ENCODE measurements around the gene EFHC1. TPM values are rescaled to one million over a fixed set of nuclear protein-coding genes. Genes with fewer than 3 reads are reported as not detected.

The EFHC1 gene
- total RNA-seq, 1 experiment from 2014 or later, result 12.4 TPM

DNA sequence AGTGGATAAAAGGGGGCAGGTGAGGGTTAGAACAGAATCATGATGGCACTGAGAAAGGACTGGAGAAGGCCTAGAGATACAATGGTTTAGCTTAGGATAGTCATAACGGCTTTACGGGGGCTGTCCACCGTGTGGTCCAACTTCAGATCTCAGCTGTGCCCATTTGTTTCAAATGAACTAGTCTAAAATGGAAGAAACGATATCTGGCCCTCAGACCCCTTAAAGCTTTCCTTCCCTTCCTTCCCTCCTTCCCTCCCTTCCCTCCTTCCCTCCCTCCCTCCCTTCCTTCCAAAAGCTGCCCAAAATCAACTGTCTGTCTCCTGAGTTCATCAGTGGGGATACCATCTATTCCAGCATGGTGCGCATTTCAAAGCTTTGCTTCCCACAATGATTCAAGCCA is 128.9 kb downstream of the EFHC1 start:
- no peak overlapping the region for H2AFZ ChIP-seq (ENCODE audit: low read depth, low read length, poor library complexity, severe bottlenecking)
- H3K9me3 ChIP-seq (ENCODE audit: control insufficient read depth in 1 of 2, insufficient read depth in 1 of 2, low read depth in 1 of 2, low read length in 2 of 2), result no peaks in the 10 kb centered on the region
- CTCF ChIA-PET, result no interaction called here
- peaks cover 41% of the 10 kb centered on the region for H3K79me2 ChIP-seq (ENCODE audit: insufficient read depth, low read length)
- H3K27me3 ChIP-seq (ENCODE audit: insufficient read depth, low read length), result no peaks in the 10 kb centered on the region
- BruUV-seq (replicated peaks), result no TSS peak
- no peak overlapping the region for H3K9ac ChIP-seq (ENCODE audit: low read length)
- no peaks in the 10 kb centered on the region for H3K36me3 ChIP-seq (ENCODE audit: control insufficient read depth in 1 of 2, insufficient read depth in 2 of 2, low read length in 2 of 2)
- no peak overlapping the region for H3K27ac ChIP-seq (ENCODE audit: low read depth, low read length)
- no peak for DNase-seq (ENCODE audit: low read depth, low spot score)
- ATAC-seq, result no peak
- peaks cover 16 to 37% of the 10 kb centered on the region in 2 experiments for H3K4me1 ChIP-seq (ENCODE audit: control insufficient read depth in 1 of 2, insufficient read depth in 2 of 2, low read length in 2 of 2)
- TF ChIP-seq ZFX (IDR thresholded peaks at IDR 0.05) (no peak), EGR1 (IDR thresholded peaks at IDR 0.05; ENCODE audit: low read depth) (no peak), SRF (IDR thresholded peaks at IDR 0.05; ENCODE audit: low read depth) (no peak)
- TF ChIP-seq, protein P1, sequence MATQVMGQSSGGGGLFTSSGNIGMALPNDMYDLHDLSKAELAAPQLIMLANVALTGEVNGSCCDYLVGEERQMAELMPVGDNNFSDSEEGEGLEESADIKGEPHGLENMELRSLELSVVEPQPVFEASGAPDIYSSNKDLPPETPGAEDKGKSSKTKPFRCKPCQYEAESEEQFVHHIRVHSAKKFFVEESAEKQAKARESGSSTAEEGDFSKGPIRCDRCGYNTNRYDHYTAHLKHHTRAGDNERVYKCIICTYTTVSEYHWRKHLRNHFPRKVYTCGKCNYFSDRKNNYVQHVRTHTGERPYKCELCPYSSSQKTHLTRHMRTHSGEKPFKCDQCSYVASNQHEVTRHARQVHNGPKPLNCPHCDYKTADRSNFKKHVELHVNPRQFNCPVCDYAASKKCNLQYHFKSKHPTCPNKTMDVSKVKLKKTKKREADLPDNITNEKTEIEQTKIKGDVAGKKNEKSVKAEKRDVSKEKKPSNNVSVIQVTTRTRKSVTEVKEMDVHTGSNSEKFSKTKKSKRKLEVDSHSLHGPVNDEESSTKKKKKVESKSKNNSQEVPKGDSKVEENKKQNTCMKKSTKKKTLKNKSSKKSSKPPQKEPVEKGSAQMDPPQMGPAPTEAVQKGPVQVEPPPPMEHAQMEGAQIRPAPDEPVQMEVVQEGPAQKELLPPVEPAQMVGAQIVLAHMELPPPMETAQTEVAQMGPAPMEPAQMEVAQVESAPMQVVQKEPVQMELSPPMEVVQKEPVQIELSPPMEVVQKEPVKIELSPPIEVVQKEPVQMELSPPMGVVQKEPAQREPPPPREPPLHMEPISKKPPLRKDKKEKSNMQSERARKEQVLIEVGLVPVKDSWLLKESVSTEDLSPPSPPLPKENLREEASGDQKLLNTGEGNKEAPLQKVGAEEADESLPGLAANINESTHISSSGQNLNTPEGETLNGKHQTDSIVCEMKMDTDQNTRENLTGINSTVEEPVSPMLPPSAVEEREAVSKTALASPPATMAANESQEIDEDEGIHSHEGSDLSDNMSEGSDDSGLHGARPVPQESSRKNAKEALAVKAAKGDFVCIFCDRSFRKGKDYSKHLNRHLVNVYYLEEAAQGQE (IDR thresholded peaks at IDR 0.05; ENCODE audit: low read depth), result no peak
- RAD21 ChIA-PET (ENCODE audit: low non-redundant PET in 1 of 2, low total read pairs in 2 of 2, uncharacterized antibody in 2 of 2, unreplicated experiment in 2 of 2), result no interaction called here
- no peak overlapping the region for H3K4me2 ChIP-seq (ENCODE audit: low read length)
- intact Hi-C loops (cut with micrococcal nuclease), result no loop called here
- H3K9me2 ChIP-seq (ENCODE audit: insufficient read depth), result no peaks in the 10 kb centered on the region
- no peaks in the 10 kb centered on the region for H4K20me1 ChIP-seq (ENCODE audit: insufficient read depth)
- H3K4me3 ChIP-seq (replicated peaks in 1 of 2; ENCODE audit: low read depth in 1 of 2, low read length in 2 of 2), result no peak overlapping the region
- POLR2A ChIA-PET, result no interaction called here

DNA sequence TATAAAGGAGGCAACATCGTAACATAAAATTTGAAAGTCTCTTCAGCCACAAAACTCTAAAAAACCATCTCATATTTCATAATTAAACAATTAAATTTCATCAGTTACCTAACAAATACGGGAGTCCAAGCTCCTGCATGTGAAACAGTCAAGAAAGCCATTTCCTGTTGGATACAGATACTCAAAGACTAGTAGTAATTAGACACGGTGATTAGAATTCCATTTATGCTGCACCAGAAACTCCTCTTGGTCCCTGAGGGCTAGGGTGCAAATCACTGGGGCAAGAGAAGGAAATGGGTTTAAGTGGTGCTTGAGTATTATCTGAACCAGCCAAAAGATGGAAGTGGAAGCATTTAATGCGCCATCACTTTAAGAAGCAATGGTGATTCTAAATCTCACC is 129.3 kb downstream of the EFHC1 start:
- ATAC-seq, result no peak
- DNase-seq (ENCODE audit: low read depth, low spot score), result no peak
- intact Hi-C loops (cut with micrococcal nuclease), result no loop called here
- H3K9me2 ChIP-seq (ENCODE audit: insufficient read depth), result no peaks in the 10 kb centered on the region
- ChIA-PET POLR2A (no interaction called here), CTCF (no interaction called here), RAD21 (ENCODE audit: low non-redundant PET in 1 of 2, low total read pairs in 2 of 2, uncharacterized antibody in 2 of 2, unreplicated experiment in 2 of 2) (no interaction called here)
- no peak overlapping the region for H3K9ac ChIP-seq (ENCODE audit: low read length)
- H3K36me3 ChIP-seq (ENCODE audit: control insufficient read depth in 1 of 2, insufficient read depth in 2 of 2, low read length in 2 of 2), result no peaks in the 10 kb centered on the region
- H3K9me3 ChIP-seq (ENCODE audit: control insufficient read depth in 1 of 2, insufficient read depth in 1 of 2, low read depth in 1 of 2, low read length in 2 of 2), result no peaks in the 10 kb centered on the region
- H3K4me3 ChIP-seq (replicated peaks in 1 of 2; ENCODE audit: low read depth in 1 of 2, low read length in 2 of 2), result no peak overlapping the region
- H4K20me1 ChIP-seq (ENCODE audit: insufficient read depth), result no peaks in the 10 kb centered on the region
- H3K27ac ChIP-seq (ENCODE audit: low read depth, low read length), result no peak overlapping the region
- TF ChIP-seq ZFX (IDR thresholded peaks at IDR 0.05) (no peak), JUND (IDR thresholded peaks at IDR 0.05) (no peak)
- H3K79me2 ChIP-seq (ENCODE audit: insufficient read depth, low read length), result peaks cover 37% of the 10 kb centered on the region
- peaks cover 14 to 34% of the 10 kb centered on the region in 2 experiments; a peak in 3 of 4 replicates for H3K4me1 ChIP-seq (ENCODE audit: control insufficient read depth in 1 of 2, insufficient read depth in 2 of 2, low read length in 2 of 2)
- no peak overlapping the region for H2AFZ ChIP-seq (ENCODE audit: low read depth, low read length, poor library complexity, severe bottlenecking)
- no peak overlapping the region for H3K4me2 ChIP-seq (ENCODE audit: low read length)
- BruUV-seq (replicated peaks), result no TSS peak
- H3K27me3 ChIP-seq (ENCODE audit: insufficient read depth, low read length), result no peaks in the 10 kb centered on the region

All from HCT116 (cell line).